NCI-H1930 (cell line): Measurements from ENCODE around the gene LIMK2.
"Not testable (repeated sequence)": the region's sequence is repeated elsewhere in the genome, so short reads cannot be mapped to it uniquely, and the experiment has no call there.

Source experiments
- DNase-seq, 2 experiments: peaks; one replicate each; lab custom pipeline; 2025; lab: John Stamatoyannopoulos, UW

Gene LIMK2

DNA sequence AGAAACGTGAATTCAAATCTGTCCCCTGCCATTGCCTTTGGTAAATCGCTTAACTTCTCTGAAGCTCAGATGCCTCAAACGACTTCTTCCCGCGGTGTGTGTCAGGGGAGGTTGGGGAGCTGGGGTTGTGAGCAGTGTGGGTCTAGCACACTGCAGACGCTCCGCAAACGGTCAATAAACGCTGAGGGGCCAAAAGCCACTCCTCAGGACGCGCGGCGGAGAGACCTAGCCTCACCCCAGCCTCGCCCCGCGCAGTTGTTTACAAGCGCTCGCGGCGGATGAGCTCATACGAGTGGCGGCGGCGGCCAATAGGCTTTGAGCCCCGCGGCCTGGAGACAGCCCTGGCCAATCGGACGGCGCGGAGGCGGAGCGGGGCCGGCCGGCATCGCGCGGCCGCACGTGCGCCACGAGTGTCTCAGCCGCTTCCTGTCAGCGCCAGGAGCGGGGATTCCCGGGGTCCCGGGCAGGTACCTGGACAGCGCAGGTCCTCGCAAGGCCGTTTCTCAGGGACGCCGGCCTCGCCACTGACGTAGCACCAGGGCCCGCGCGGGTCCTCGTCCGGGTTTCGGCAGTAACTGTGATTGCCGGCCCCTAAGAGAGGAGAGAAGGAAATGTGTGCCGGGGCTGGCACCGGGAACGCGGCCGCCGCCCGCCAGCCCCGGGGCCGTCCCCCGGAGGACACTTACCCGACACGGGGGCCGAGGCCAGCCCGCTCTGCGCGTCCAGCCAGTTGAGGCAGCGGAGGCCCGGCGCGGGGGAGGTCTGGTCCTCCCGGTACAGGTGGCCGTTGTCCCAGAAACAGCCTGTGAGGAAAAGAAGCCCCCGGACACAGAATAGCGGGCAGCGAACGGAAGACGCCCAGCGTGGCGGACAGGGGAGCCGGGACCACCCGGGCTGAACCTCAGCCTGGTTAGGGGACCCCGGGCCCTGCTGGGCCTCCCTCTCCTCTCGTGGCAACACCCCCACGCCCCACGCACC lies 78.7 kb downstream of the LIMK2 start:
- peak; percentile 74 to 83 for DNase-seq

DNA sequence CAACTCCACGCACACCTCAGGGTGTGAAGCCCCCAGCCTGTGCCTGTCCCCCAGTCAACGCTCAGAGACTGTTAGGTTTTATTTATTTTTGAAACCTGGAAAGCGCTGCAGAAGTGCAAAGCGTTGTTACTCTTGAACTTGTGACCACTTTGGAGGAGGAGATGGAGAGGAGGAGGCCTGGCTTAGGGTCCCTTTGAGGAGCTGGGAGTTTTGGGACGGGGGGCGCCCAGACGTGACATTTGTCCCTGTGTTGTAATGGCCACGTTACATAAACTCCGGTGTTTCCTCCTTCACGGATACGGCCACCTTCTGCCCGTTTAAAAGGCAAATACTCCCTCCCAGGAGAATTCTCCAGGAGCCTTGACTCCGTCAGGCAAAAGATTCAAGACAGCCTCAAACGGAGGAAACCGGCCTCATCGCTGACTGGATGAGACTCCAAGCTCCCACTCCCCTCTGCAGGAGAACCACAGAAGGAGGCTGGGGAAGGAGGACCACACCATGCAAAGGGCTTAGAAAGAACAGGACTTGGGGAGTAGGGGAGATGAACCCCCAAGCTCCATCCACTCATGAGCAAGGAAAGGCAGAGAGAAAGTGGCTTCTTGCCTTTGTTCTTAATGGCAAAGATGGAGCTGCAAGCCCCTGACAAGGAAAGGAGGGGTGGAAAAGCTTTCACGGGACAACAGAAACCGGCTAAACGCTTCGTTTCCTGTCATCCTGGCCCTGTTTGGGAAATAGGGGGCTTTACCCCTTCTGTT lies 79.6 kb downstream of the LIMK2 start:
- no peak for DNase-seq

DNA sequence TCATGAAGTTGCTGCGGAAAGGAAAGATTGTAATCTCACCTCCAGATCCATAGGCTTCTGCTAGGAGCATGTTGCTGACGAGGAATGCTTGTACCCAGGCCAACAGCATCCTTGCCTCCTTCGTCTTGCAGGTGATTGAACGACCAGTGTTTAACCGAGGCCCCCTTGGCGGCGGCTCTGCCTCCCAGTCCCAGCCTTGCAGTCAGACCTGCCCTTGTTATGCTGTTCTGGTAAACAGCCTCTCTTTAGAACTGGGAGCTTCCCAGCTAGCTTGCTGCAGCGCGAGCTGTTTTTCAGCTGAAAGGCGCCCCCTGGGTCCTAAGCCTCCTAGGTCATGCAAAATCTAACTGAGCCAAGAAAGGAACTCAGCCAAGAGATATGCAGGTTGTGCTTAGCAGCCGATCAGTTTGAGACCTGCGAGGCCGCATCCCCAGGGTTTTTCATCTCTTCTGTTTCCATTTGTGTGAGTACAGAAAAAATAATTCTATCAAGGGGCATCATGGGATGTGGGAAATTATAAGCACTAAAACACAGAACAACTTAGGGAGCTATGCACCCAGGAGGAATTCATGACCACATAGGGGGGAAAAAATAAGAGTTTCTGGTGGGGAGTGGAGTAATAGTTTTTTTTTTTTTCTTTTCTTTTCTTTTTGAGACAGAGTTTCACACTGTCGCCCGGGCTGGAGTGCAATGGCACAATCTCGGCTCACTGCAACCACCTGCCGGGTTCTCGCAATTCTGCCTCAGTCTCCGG lies 80.3 kb downstream of the LIMK2 start, which contains the start of gene PIK3IP1:
Gene PIK3IP1, minus strand, starts transcription at position 253 of the 754 bp plus-strand sequence. Its CDS starts 144 bp downstream, at position 109.
- peak; percentile 40 to 63 for DNase-seq

DNA sequence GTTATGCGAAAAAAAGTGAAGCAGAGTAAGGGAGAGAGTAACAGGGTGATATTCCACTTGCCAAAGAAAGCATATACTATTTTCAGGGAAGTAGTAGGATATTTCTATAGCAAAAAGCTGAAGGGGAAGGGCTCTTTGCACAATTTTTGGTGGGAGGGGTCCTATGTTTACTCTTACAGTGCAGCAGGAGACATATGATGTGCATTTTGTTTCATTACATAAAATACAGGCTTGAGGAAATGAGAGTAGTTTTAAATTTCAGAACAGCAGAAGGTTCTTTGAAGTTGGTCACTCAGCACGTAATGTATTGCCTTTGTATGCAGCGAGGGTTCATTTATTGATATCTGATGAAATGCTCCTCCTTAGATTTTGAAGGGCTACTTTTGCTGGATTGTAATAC lies 83.3 kb downstream of the LIMK2 start:
- no peak for DNase-seq

DNA sequence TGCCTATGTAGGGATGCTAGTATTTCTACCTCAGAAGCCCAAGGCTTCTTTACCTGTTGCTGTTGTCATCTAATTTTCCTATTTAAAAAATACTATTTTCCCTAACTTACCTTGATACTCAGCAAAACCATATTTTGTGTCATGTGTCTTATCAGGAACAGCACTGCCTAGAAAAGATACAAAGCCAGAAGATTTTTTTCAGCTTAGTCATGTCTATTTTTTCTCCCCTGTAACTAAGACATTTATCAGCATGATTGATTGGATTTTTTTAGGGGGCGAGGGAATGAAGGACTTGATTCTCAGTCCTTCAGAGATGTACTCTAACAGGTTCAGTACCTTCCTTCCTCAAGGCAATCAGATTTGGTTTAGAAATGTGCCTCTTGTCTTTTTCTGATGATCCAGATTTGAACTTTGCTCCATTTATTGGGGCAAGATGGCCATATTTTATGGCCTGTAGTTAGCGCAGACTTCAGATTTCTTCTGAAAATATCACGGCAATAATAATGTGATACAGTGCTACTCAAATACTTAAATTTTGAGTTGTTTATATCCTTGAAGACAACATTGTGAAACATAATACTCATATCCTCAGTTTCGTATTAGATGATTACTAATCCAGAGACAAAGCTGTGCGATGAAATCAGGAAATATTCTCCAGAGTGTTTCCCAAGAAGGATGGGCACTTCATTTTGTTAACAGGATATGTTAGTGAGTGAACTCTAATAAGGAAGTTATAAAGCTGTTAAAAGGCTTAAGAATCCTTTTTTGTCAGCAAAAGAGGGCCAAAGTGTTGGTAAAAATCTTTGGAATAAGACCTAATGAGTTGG lies 83.9 kb downstream of the LIMK2 start:
- no peak for DNase-seq

DNA sequence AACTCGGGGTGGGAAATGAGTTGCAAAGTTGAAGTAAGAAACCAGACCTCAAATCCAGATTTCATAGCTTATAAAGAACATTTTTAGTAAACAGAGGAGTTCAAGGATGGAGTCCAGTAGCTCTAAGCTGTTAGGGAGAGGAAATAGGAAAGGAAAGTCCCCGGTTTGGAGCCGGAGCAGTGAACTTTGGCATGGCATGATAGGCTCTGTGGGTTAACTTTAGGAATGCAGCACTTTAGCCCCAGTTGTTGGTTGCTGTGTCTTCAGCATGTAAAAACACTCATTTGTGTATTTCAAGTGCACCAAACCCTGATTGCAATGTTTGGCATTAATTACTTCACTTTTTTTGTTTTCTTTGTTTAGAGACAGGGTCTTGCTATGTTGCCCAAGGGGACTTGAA lies 88.8 kb downstream of the LIMK2 start:
- no peak for DNase-seq

DNA sequence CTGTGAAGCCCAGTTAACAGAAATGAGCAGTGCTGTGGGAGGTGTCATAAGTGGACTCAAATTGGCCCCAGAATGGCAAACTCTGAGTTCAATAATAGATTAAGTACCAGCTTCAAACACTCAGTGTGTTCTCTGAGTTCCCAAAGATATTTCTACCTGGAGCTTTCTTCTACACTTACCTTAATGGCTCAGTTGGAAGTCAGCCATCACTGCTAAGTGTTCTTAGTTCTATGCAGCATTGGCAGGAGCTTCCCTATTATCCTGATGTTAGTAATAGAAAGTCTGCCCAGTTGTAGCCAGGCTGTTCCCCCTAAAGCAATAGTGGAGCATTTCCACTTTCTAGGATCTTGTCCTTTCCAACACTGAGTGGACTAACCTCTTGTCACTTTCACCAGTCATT lies 89.9 kb downstream of the LIMK2 start:
- DNase-seq = no peak

DNA sequence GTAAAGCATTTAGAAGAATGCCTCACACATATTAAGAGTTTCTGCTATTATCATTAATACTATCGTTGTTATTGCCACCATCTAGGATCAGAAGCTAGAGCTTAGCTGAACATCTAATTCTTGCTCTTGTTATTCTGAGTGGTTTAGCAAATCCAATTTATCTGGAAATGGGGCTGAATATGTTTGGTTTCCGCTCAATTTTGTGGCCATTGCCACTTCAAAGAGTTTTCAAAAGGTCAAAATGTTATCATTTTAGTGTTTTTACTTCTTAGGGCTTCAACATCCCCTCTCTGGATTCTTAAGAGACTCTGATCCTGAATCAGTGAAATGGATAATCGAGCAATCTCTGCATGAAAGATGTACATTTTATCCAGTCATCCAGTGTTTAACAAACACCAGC lies 90.4 kb downstream of the LIMK2 start:
- DNase-seq = no peak

DNA sequence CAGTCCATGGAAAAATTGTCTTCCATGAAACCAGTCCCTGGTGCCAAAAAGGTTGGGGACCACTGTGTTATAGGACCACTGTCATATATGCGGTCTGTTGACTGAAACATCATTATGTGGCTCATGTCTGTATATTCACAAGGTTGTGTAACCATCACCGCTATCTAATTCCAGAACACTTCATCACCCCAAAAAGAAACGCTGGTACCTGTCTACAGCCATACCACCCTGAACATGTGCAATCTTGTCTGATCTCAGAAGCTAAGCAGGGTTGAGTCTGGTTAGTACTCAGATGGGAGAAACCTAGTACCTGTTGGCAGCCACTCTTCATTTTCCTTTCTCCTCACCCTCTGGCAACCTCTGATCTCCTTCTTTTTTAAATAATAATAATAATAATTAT lies 93.1 kb downstream of the LIMK2 start:
- DNase-seq = no peak

DNA sequence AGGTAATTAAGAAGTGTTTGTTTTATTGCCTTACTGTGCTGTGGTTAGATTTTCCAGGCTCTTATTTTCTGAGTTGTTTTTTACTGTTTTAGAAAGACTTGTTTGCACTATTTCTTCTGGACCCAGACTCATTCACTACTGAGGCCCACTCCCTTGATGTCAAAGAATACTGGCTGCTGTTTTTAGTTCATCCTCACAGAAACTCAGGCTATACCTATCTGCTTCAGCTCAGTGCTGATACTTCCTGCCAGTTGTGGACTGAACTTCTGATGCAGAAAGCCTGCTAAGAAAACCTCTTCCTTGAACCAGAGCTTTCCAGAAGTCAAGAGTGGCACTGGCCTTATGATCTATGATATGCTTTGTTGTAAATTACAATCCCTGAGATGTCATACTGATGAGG lies 96.1 kb downstream of the LIMK2 start:
- DNase-seq = no peak

DNA sequence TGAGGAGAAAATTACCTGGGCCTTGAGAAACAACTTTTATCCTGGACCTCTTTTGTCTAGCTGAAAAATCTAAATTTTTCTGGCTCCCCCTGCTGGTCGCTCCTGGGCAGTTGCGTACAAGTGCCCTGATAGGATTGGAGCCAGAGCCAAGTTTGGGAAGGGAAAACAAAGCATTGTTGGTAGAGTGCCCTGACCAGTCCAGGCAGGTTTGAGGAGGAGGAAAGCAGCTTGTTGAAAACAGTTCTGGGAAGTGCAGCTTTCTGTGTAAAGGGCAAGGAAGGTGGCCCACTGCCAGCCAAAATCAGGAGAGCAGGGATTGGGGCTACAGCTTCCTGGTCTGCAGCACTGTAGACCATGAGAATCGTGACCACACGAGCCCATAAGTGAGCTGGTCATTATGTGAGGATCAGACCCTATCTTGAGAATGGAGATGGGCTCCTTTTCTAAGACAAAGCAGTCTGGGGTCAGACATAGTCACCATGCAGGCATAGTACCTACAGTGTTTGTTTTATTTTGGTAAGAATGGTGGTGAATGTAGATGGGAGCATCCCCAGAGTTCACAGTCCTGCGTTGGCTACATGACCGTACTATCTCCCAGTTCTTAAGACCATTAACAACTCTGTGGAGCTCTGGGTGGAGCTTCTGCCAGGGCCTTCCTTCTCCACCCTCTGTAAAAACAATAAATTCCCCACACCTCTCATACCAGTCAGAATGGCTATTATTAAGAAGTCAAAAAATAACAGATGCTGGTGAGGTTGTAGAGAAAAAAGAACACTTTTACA lies 101.5 kb downstream of the LIMK2 start:
- DNase-seq = peak in 1 of 2 experiments; percentile 52

DNA sequence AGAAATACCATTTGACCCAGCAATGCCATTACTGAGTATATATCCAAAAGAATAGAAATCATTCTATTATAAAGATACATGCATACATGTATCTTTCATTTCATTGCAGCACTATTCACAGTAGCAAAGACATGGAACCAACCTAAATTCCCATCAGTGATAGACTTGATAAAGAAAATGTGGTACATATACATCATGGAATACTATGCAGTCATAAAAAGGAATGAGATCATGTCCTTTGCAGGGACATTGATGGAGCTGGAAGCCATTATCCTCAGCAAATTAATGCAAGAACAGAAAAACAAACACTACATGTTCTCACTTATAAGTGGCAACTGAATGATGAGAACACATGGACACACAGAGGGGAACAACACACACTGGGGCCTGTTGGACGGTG lies 102.1 kb downstream of the LIMK2 start:
- not testable (repeated sequence) for DNase-seq

DNA sequence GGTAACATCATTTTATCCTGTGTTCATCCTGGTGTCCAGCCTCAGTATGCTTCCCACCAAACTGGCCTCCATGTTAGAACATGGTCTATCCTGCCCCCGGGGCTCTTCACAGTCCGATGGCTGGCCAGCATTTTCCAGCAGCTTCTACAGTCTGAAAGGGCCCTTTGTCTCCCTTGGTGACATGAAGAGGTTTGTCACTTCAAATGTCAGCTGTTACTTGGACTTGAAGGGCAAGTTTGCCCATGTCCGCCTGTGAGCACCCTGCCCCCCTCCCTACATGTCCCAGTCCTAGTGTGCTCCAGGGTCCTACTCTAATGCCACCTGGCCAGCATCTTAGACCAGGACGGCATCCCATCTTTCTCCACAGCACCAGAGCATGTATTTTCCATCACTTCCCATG lies 109.3 kb downstream of the LIMK2 start:
- no peak for DNase-seq

DNA sequence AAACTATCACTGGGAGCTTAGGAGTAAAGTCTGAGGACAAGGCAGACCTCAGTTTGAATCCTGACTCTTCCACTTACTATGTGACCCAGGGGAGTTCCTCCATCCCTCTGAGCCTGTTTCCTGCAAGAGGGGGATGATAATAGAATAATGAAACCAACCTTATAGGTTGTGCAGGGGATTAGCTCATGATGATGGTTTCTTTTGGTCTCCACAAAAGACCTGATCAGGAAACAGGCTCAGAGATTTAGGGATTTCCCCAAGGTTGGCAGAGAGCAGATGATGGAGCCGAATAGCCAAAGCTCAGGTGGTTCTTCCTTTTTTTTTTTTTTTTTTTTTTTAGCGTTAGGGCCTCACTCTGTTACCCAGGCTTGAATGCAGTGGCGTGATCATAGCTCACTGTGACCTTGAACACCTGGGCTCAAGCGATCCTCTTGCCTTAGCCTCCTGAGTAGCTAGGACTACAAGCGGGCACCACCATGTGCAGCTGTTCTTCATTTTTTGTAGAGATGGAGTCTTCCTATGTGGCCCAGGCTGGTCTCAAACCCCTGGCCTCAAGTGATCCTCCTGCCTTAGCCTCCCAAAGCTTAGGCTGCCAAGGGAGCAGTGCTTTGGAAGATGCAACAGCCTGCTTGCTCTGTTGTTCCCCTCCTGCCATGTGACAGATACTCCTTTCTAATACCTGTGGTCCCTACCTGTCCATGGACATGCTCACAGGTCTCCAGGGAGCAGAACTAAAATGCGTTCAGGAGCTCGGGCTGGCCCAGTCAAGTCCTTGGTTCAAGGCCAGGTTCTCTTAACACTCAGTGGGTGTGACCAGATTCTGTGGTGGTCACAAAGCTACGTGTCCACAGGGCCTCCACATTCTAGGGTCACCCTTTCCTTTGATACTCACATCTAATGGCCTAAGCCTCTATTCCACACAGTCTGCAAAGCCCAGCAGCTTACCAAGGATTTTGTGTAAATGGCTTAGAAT lies 111.8 kb downstream of the LIMK2 start:
- DNase-seq = no peak

DNA sequence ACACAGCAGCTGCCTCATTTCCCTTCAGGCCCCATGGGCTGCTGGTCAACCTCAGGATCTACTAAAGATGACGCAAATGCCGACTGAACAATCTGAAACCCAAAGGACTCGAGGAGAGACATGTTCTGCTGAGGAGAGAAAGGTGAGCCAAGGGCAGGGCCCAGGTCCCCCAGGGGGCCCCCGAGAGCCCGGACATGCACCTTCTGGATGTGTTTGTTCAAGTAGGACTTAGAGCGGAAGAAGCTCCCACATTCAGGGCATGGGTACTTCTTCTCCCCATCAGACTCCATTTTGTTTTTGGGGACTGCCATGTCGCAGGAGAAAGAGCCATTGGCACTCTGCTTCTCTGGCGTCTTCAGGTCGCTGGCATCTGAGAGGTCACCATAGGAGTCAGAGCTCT lies 114.8 kb downstream of the LIMK2 start:
- DNase-seq = no peak

DNA sequence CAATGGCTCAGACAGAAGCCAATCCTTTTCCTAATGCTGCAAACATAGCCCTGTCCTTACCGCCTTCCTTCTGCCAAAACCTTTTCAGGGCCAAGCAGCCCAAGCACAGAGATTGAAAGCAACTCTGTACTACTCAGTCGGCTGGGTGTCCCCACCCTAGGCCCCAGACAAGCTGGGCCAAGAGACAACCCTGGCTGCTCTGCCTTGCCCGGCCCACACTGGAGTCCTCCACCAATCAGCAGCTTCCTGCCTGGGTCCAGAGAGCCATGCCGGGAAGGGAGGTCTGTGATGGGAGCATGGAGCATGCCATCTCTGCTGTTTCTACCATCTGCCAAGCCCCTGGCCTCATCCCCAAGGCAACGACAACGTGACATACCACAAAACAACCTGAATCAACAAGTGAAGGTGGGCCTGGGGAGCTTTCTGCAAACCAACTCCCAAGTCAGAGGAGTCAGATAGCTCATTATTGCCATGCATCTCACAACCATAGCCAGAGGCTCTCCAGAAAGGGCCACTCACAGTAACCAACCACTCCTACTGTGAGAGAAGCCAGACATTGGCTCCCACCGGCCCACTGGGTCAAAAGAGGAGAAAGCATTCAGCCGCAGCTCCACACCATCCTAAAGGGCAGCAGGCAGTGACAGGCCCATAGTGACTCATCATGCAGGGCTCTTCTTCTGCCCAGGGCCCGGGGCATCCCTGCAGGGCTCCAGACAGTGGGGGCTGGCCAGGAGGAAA lies 115.9 kb downstream of the LIMK2 start:
- no peak for DNase-seq

DNA sequence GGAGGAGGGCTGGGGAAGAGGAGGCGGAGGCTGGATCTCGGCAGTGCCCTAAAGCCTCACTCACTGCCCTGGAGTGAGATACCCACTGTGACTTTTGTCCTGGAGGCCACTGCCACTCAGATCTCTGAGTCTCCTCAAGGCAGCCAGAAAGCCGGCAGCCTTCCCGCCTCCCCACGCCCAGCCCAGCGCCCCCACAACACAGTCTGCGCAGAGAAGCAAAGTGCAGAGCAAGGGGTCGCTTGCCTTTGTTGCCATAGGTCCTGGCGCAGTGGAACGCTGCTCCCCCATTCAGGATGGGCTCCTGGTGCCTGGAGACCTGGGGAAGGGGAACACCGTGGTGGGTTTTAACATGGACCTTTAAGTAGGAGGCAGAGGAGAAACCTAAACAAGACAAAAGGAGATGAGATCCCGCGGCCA lies 116.5 kb downstream of the LIMK2 start:
- no peak for DNase-seq

DNA sequence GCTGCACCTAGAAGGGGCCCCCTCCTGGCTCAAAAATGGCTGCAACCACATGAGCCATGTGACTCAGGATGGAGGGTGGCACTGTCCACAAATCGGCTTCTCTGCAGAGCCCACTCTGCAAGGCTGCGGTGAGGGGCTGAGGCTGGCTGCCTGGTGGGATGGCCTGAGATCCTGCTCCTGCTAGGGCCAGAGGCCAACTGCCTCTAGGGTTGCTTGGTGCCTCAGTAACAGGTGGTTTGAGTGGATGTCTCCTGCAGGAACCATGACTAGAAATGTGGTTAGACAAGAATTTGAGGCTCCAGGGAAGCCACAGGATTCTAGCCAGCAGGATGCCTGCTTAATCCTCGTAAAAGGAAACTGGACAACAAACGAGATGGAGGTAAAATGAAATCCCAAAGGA lies 116.9 kb downstream of the LIMK2 start:
- no peak for DNase-seq
